Measurements from ENCODE around the gene INSYN2A.

The INSYN2A gene

GRCh38 chr10:127175357-127176110, 20.9 kb downstream of the INSYN2A start:
- H3K4me3 ChIP-seq (replicated peaks; ENCODE audit: low read depth, low read length), result no peak overlapping the region
- TF ChIP-seq CTCF (IDR thresholded peaks at IDR 0.05; ENCODE audit: low read depth, low read length, missing control alignments), result no peak
- no peak for DNase-seq (ENCODE audit: extremely low read depth, low read depth)

GRCh38 chr10:127174866-127175265, 21.5 kb downstream of the INSYN2A start:
- no peak for TF ChIP-seq CTCF (IDR thresholded peaks at IDR 0.05; ENCODE audit: low read depth, low read length, missing control alignments)
- no peak overlapping the region for H3K4me3 ChIP-seq (replicated peaks; ENCODE audit: low read depth, low read length)
- no peak for DNase-seq (ENCODE audit: extremely low read depth, low read depth)

- no peak overlapping the region for H3K4me3 ChIP-seq (replicated peaks; ENCODE audit: low read depth, low read length)
- DNase-seq (ENCODE audit: extremely low read depth, low read depth), result no peak
- no peak for TF ChIP-seq CTCF (IDR thresholded peaks at IDR 0.05; ENCODE audit: low read depth, low read length, missing control alignments)
These were observed 28.1 kb downstream of the INSYN2A start for GRCh38 chr10:127168261-127168660.

- no peak for TF ChIP-seq CTCF (IDR thresholded peaks at IDR 0.05; ENCODE audit: low read depth, low read length, missing control alignments)
- no peak overlapping the region for H3K4me3 ChIP-seq (replicated peaks; ENCODE audit: low read depth, low read length)
- DNase-seq (ENCODE audit: extremely low read depth, low read depth), result no peak
These were observed 33.5 kb downstream of the INSYN2A start for GRCh38 chr10:127162841-127163240.

DNA sequence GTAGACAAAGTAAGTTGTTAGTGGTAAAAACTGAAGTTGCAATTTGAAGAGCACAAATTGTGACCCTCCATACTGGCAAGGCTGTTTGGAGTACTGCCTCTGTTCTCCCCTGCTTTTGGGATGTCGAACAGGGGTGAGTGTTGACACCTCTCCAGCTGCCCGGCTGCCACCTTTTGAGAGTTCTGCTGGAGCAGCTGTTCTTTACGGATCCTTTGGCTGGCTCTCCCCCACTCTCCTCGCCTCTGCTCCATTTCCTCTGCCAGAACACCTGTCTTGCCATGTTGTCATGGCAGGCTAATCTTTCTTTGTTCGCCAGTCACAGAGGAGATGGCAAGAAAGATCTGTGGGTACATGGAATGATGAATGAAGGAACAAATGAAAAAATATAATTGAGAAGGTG, 34.9 kb downstream of the INSYN2A start:
- no peak for DNase-seq (ENCODE audit: extremely low read depth, low read depth)
- TF ChIP-seq CTCF (IDR thresholded peaks at IDR 0.05; ENCODE audit: low read depth, low read length, missing control alignments), result no peak
- H3K4me3 ChIP-seq (replicated peaks; ENCODE audit: low read depth, low read length), result no peak overlapping the region

GRCh38 chr10:127159648-127160245, 36.6 kb downstream of the INSYN2A start:
- DNase-seq (ENCODE audit: extremely low read depth, low read depth), result no peak
- H3K4me3 ChIP-seq (replicated peaks; ENCODE audit: low read depth, low read length), result no peak overlapping the region
- no peak for TF ChIP-seq CTCF (IDR thresholded peaks at IDR 0.05; ENCODE audit: low read depth, low read length, missing control alignments)
